PFSK-1 (cell line): ENCODE data around the gene ZNF827.

ENCODE experiments used
- FOXP2 ChIP-seq: optimal IDR thresholded peaks from 2 replicates; pipeline ENCODE3; 2011; ENCODE audit warnings: borderline replicate concordance, control low read depth, inconsistent platforms; ENCODE audit not compliant: insufficient read depth; ENCODE audit errors: extremely low read length, extremely low read depth
- POLR2AphosphoS5 ChIP-seq: IDR thresholded peaks from 2 replicates; pipeline ENCODE4 v1.6.1; 2012; ENCODE audit warnings: low read depth, mild to moderate bottlenecking, control low read depth, low read length, moderate library complexity
- SIN3A ChIP-seq: IDR thresholded peaks from 2 replicates; pipeline ENCODE4 v1.6.1; 2012; ENCODE audit warnings: mild to moderate bottlenecking, low read length, moderate library complexity, borderline replicate concordance; ENCODE audit not compliant: insufficient read depth
- TAF1 ChIP-seq: IDR thresholded peaks from 2 replicates; pipeline ENCODE4 v1.6.1; 2012; ENCODE audit warnings: low read length, control low read depth, borderline replicate concordance; ENCODE audit not compliant: insufficient read depth
- TF ChIP-seq, protein P1 (sequence below), 2 experiments: IDR thresholded peaks; 2 replicates each; pipeline versions ENCODE4 v1.6.1 to v1.8.0; 2011 to 2012; ENCODE audit warnings: low read depth in 2 of 2, low read length in 2 of 2, control low read depth in 1 of 2, inconsistent platforms in 1 of 2, mild to moderate bottlenecking in 1 of 2, moderate library complexity in 1 of 2; ENCODE audit not compliant: insufficient read depth in 1 of 2

ZNF827 gene

DNA sequence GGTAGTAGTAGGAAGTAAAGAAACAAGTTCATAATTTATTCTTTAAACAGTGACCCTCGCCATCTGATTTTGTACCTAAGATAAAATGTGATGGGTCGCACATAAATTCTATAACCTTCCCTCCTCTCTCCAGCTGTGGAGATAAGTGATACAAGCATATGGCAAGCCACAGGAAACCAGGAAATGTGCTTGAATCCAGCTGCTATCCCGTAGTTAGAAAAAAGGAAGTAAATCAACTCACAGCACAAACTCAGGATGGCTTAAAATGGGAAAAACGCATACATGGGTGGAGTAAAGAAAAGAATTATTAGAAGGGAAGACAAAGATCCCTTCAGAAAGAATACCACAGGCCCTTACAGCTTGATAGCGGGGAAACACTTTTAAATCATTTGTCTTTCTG, 78.2 kb downstream of the ZNF827 start:
- TF ChIP-seq SIN3A = no peak
- TF ChIP-seq FOXP2 = no peak
- no peak for TF ChIP-seq POLR2AphosphoS5
- no peak for TF ChIP-seq TAF1
- TF ChIP-seq, protein P1, sequence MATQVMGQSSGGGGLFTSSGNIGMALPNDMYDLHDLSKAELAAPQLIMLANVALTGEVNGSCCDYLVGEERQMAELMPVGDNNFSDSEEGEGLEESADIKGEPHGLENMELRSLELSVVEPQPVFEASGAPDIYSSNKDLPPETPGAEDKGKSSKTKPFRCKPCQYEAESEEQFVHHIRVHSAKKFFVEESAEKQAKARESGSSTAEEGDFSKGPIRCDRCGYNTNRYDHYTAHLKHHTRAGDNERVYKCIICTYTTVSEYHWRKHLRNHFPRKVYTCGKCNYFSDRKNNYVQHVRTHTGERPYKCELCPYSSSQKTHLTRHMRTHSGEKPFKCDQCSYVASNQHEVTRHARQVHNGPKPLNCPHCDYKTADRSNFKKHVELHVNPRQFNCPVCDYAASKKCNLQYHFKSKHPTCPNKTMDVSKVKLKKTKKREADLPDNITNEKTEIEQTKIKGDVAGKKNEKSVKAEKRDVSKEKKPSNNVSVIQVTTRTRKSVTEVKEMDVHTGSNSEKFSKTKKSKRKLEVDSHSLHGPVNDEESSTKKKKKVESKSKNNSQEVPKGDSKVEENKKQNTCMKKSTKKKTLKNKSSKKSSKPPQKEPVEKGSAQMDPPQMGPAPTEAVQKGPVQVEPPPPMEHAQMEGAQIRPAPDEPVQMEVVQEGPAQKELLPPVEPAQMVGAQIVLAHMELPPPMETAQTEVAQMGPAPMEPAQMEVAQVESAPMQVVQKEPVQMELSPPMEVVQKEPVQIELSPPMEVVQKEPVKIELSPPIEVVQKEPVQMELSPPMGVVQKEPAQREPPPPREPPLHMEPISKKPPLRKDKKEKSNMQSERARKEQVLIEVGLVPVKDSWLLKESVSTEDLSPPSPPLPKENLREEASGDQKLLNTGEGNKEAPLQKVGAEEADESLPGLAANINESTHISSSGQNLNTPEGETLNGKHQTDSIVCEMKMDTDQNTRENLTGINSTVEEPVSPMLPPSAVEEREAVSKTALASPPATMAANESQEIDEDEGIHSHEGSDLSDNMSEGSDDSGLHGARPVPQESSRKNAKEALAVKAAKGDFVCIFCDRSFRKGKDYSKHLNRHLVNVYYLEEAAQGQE (IDR thresholded peaks at IDR 0.05; ENCODE audit: insufficient read depth in 1 of 2, low read depth in 2 of 2, low read length in 2 of 2) = no peak

DNA sequence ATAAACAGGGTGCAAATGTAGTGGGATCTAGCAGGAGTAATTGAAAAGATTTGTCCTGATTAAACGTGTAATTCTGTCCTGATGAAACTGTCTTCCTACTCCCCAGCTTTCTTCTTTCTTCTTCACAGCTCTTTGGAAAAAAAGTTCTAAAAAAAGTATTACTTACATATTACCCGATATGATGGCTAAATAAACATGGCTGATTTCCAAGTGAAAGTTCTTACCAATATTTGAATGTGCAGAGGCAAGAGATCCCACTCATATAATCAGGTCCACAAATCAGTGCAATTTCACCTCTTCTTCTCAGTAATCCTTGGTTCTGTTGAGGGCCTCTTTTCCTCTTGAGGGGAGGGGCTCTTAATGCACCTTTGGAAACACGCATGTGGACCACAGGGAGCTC, 78.7 kb downstream of the ZNF827 start:
- TF ChIP-seq FOXP2 (no peak), POLR2AphosphoS5 (no peak), SIN3A (no peak), TAF1 (no peak)
- TF ChIP-seq, protein P1 (IDR thresholded peaks at IDR 0.05; ENCODE audit: insufficient read depth in 1 of 2, low read depth in 2 of 2, low read length in 2 of 2) = no peak

- TF ChIP-seq TAF1 = no peak
- TF ChIP-seq SIN3A = no peak
These were observed 79.2 kb downstream of the ZNF827 start for GRCh38 chr4:145859426-145859825.

GRCh38 chr4:145852256-145852839, 86.3 kb downstream of the ZNF827 start:
- TF ChIP-seq TAF1 (no peak), FOXP2 (no peak), SIN3A (no peak), POLR2AphosphoS5 (no peak)
- TF ChIP-seq, protein P1 (IDR thresholded peaks at IDR 0.05; ENCODE audit: insufficient read depth in 1 of 2, low read depth in 2 of 2, low read length in 2 of 2) = no peak

DNA sequence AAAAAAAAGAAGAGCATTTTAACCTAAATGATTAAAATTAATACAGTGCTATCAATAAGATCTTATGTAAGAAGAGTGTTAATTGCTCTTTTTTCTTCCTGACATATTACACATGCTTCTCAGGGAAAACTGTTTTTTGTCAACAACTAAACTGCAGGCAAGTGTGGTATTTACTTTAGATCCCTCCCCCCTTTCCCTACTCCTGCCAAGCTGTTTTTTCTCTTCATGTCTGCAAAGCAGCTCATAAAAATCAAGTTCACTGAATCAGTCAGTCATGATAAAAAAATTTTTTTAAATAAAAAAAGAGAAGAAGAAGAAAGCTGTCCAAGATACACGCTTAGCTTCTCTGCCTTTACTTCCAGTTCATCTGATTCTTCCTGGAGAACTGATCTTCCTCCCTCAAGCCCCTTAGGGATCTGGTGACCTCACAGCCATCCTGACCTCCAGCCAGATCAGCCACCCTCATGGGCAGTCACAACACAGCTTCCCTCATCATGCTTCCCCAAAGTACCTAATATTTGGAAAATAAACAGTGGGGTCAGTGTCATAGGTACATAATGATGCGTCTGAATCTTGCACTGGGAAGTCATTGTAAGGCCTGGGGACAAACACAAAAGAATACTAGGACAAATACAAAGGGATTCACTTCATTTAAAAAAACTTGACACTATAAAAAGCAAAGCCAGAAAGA, 87.0 kb downstream of the ZNF827 start:
- no peak for TF ChIP-seq TAF1
- no peak for TF ChIP-seq SIN3A
- no peak for TF ChIP-seq POLR2AphosphoS5
- no peak for TF ChIP-seq FOXP2
- TF ChIP-seq, protein P1 (IDR thresholded peaks at IDR 0.05; ENCODE audit: insufficient read depth in 1 of 2, low read depth in 2 of 2, low read length in 2 of 2) = no peak
